DND-41 (cell line): Measurements from ENCODE around the gene KCNK16.

Experiments used
- EZH2 ChIP-seq: IDR thresholded peaks from 3 replicates; pipeline ENCODE4 v1.6.1; 2012; ENCODE audit warnings: borderline replicate concordance, low read depth, mild to moderate bottlenecking, moderate library complexity, low read length, inconsistent platforms; ENCODE audit not compliant: severe bottlenecking
- TF ChIP-seq, protein P1 (sequence below): IDR thresholded peaks from 2 replicates; pipeline ENCODE4 v1.5.1; 2012; ENCODE audit warnings: borderline replicate concordance, low read length, moderate library complexity, mild to moderate bottlenecking; ENCODE audit not compliant: poor library complexity, severe bottlenecking; ENCODE audit errors: extremely low read depth

DNA sequence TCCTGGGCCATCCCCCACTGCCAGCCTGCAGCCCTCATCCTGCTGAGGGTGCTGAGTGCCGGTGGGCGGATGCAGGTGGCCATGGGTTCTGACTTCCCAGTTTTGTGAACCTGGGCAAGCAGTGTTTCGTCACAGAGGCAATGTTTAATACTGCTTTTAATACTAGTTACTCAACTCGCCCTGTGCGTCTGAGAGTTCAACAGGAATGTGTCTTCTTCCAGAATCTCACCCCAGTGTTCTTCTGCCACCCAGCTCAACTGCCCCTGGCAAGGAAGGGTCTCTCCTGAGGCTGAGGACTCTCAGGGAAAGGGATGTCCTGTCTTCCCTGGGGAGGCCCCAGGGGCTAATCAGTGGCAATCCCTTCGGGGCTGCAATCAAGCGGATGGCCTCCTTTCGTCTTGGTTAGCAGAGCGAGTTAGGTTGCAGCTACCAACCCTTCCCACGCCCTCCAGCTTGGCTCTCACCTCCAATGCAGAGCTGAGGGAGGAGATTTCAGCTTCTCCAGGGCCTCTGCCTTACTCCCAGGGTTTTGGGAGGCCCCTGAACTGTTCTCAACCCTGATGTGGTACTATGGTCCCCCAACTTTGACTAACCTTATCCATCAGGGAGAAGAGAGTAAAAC, 2.0 kb downstream of the KCNK16 start:
- no peak for TF ChIP-seq EZH2
- TF ChIP-seq, protein P1, sequence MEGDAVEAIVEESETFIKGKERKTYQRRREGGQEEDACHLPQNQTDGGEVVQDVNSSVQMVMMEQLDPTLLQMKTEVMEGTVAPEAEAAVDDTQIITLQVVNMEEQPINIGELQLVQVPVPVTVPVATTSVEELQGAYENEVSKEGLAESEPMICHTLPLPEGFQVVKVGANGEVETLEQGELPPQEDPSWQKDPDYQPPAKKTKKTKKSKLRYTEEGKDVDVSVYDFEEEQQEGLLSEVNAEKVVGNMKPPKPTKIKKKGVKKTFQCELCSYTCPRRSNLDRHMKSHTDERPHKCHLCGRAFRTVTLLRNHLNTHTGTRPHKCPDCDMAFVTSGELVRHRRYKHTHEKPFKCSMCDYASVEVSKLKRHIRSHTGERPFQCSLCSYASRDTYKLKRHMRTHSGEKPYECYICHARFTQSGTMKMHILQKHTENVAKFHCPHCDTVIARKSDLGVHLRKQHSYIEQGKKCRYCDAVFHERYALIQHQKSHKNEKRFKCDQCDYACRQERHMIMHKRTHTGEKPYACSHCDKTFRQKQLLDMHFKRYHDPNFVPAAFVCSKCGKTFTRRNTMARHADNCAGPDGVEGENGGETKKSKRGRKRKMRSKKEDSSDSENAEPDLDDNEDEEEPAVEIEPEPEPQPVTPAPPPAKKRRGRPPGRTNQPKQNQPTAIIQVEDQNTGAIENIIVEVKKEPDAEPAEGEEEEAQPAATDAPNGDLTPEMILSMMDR, result no peak
